Hepatocyte (in vitro differentiated cells): ENCODE data around the gene DESI1.

Source experiments
- CTCF ChIP-seq: fragments of 200-600 bp; sonication (generic); IDR thresholded peaks from 2 replicates; pipeline ENCODE4 v1.5.1; 2016; ENCODE audit warnings: antibody characterized with exemption, mild to moderate bottlenecking; ENCODE audit not compliant: poor library complexity
- EZH2 ChIP-seq: fragments of 200-600 bp; sonication (generic); IDR thresholded peaks from 2 replicates; pipeline ENCODE4 v1.6.1; 2016; ENCODE audit warnings: antibody characterized with exemption, mild to moderate bottlenecking, borderline replicate concordance

- TF ChIP-seq CTCF (no peak), EZH2 (no peak)
Measured at GRCh38 chr22:41648432-41648831, 27.6 kb upstream of the DESI1 start.
